ENCODE data around the gene SH2B3. TPM values are rescaled to one million over a fixed set of nuclear protein-coding genes. Genes with fewer than 3 reads are reported as not detected.
"Not testable (repeated sequence)": the region's sequence is repeated elsewhere in the genome, so short reads cannot be mapped to it uniquely, and the experiment has no call there.

The SH2B3 gene
- total RNA-seq, 4 donors from 2014 or later = 24.9 to 49.4 (median 41.8) TPM

DNA sequence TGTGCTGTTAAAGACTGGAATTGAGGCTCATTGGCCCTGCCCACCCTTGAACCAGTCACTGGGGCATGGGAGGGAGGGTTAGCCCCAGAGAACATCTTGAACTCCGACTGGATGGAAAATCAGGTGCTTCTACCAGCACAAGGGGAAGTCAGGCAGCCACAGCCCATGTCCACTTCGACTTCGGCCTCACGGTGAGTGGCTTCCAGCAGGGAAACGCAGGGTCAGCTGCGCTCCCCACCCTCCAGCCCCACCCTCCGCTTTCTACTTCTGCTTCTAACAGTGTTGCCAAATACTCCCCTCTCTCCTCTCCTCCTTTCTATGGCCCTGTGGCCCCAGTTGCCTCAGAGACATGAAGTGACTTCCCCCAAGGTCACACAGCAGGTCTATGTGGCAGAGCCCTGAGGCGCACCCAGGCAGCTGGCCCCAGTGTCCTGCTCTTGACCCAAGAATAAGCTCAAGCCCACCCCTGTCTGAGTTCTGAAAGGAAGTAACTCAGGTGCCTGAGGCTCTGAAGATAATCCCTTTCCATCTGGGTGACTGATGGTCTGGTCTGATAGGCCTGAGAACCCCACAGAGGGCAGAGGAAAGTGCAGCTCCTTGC is 11.9 kb upstream of the SH2B3 start:
- Histone ChIP-seq H3K9me3 (no peaks in the 10 kb centered on the region), H3K27me3 (peaks cover 0 to 7% (median 0%) of the 10 kb centered on the region in 4 donors), H3K4me3 (no peak overlapping the region), H3K27ac (replicated peaks in 1 of 4) (no peak overlapping the region), H3K36me3 (no peaks in the 10 kb centered on the region), H3K4me1 (peaks cover 12 to 19% (median 17%) of the 10 kb centered on the region in 4 donors)
- 72% methylated on average over 8 of the region's 8 CpGs for WGBS
- intact Hi-C loops (cut with DNase I) = loop anchor here (10.0 kb wide), 1 partner anchor 281 kb away; no protein-coding TSS in a partner anchor
- TF ChIP-seq, protein P1, sequence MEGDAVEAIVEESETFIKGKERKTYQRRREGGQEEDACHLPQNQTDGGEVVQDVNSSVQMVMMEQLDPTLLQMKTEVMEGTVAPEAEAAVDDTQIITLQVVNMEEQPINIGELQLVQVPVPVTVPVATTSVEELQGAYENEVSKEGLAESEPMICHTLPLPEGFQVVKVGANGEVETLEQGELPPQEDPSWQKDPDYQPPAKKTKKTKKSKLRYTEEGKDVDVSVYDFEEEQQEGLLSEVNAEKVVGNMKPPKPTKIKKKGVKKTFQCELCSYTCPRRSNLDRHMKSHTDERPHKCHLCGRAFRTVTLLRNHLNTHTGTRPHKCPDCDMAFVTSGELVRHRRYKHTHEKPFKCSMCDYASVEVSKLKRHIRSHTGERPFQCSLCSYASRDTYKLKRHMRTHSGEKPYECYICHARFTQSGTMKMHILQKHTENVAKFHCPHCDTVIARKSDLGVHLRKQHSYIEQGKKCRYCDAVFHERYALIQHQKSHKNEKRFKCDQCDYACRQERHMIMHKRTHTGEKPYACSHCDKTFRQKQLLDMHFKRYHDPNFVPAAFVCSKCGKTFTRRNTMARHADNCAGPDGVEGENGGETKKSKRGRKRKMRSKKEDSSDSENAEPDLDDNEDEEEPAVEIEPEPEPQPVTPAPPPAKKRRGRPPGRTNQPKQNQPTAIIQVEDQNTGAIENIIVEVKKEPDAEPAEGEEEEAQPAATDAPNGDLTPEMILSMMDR (IDR thresholded peaks at IDR 0.05) = no peak
- no peak for TF ChIP-seq POLR2A (IDR thresholded peaks at IDR 0.05; ENCODE audit: low read depth)
- no peak for TF ChIP-seq EP300 (IDR thresholded peaks at IDR 0.05)
- TF ChIP-seq POLR2AphosphoS5 (IDR thresholded peaks at IDR 0.05) = peak in 1 of 2 donors; percentile 7
- DNase-seq (ENCODE audit: extremely low spot score) = peak; percentile 92

DNA sequence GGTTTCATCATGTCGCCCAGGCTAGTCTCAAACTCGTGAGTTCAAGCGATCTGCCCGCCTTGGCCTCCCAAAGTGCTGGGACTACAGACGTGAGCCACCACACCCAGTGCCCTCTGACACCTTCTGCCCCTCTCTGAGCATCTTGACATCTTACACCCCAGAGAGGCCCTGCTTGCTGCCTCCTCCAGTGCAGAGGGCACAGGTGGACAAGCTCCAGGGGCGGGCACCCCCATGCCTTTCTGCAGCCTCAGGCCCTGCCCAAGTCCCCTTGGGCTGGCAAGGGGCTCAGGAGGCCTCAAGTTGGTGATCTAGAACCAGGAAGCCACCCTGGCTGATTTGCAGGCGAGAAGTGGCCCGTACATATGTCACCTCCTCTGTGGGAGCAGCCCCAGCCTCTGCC is 11.2 kb upstream of the SH2B3 start:
- peaks cover 12 to 19% (median 17%) of the 10 kb centered on the region in 4 donors for H3K4me1 ChIP-seq

DNA sequence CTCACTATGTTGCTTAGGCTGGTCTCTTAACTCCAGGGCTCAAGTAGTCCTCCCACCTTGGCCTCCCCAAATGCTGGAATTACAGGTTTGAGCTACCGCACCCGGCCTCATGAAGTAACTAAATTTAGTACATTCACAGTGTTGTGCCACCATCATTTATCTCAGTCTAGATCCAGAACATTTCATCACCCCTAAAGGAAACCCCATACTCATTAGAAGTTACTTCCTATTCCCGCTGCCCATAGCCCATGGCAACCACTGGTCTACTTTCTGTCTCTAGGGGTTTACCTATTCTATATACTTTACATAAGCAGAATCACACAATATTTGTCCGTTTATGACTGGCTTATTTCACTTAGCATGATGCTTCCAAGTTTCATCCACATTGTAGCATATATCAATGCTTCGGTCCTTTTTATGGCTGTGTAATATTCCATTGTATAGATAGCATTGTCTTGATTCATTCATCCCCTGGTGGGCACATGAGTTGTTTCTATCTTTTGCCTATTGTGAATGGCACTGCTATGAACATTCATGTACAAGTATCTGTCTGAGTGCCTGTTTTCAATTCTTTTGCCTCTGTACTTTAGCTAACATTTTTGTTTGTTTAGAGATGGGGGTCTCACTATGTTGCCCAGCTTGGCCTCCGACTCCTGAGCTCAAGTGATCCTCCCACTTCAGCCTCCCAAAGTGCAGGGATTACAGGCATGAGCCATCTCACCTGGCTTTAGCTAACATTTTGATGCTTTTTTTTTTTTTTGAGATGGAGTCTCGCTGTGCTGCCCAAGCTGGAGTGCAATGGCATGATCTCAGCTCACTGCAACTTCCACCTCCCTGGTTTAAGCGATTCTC is 10.2 kb upstream of the SH2B3 start:
- H3K4me1 ChIP-seq = peaks cover 12 to 19% (median 17%) of the 10 kb centered on the region in 4 donors
- WGBS = 79% methylated on average over 8 of the region's 8 CpGs
- H3K9me3 ChIP-seq = no peaks in the 10 kb centered on the region
- H3K27ac ChIP-seq (replicated peaks in 1 of 4) = no peak overlapping the region
- H3K27me3 ChIP-seq = peaks cover 0 to 7% (median 0%) of the 10 kb centered on the region in 4 donors
- no peak for DNase-seq (ENCODE audit: extremely low spot score)
- TF ChIP-seq POLR2A (IDR thresholded peaks at IDR 0.05; ENCODE audit: low read depth) (no peak), POLR2AphosphoS5 (IDR thresholded peaks at IDR 0.05) (no peak), EP300 (IDR thresholded peaks at IDR 0.05) (no peak)
- TF ChIP-seq, protein P1 (IDR thresholded peaks at IDR 0.05) = no peak
- no peak overlapping the region for H3K4me3 ChIP-seq
- no peaks in the 10 kb centered on the region for H3K36me3 ChIP-seq
- intact Hi-C loops (cut with DNase I) = loop anchor here (2.0 to 10.0 kb wide), 3 partner anchors 55 to 279 kb away; no protein-coding TSS in a partner anchor

More for the DNA sequence above, 11.2 kb upstream of the SH2B3 start:
- Histone ChIP-seq H3K27ac (replicated peaks in 1 of 4) (no peak overlapping the region), H3K4me3 (no peak overlapping the region), H3K36me3 (no peaks in the 10 kb centered on the region), H3K9me3 (no peaks in the 10 kb centered on the region), H3K27me3 (peaks cover 0 to 7% (median 0%) of the 10 kb centered on the region in 4 donors)
- TF ChIP-seq POLR2AphosphoS5 (IDR thresholded peaks at IDR 0.05) (no peak), POLR2A (IDR thresholded peaks at IDR 0.05; ENCODE audit: low read depth) (no peak), EP300 (IDR thresholded peaks at IDR 0.05) (no peak)
- TF ChIP-seq, protein P1 (IDR thresholded peaks at IDR 0.05) = no peak
- DNase-seq (ENCODE audit: extremely low spot score) = peak; percentile 57
- intact Hi-C loops (cut with DNase I) = loop anchor here (10.0 kb wide), 1 partner anchor 280 kb away; no protein-coding TSS in a partner anchor
- WGBS = 62% methylated on average over 5 of the region's 8 CpGs

DNA sequence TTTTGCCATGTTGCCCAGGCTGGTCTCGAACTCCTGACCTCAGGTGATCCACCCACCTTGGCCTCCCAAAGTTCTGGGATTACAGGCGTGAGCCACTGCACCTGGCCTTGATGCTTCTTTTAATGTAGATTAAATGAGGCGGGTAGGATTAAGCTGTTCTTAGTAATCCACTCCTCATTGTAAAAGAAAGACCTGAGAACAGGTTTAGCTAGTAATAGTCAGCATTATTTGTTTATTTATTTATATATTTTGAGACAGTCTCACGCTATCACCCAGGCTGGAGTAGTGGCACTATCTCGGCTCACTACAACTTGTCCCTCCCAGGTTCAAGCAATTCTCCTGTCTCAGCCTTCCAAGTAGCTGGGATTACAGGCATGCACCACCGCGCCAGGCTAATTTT is 9.5 kb upstream of the SH2B3 start:
- intact Hi-C loops (cut with DNase I) = loop anchor here (2.0 to 10.0 kb wide), 3 partner anchors 55 to 279 kb away; no protein-coding TSS in a partner anchor
- peaks cover 12 to 19% (median 17%) of the 10 kb centered on the region in 4 donors for H3K4me1 ChIP-seq
- WGBS = 92% methylated on average over 7 of the region's 7 CpGs
- DNase-seq (ENCODE audit: extremely low spot score); H3K27me3 ChIP-seq; H3K9me3 ChIP-seq; H3K36me3 ChIP-seq; H3K4me3 ChIP-seq; H3K27ac ChIP-seq (replicated peaks in 1 of 4): not testable (repeated sequence)

All from esophagus muscularis mucosa (tissue), 4 donors.